Mesenchymal stem cell (in vitro differentiated cells and primary cell): ENCODE measurements around the gene BSG.

Source experiments
- DNase-seq: peaks from one replicate; pipeline ENCODE4 v3.0.0-alpha.2; 2013
- H2AFZ ChIP-seq: one replicate; pipeline ENCODE4 v1.6.1; 2013; ENCODE audit warnings: low read depth, mild to moderate bottlenecking, control low read depth, inconsistent platforms, low read length, moderate library complexity
- H2AK5ac ChIP-seq: 2 replicates; pipeline ENCODE4 v1.6.1; 2013; ENCODE audit warnings: low read length, moderate library complexity, mild to moderate bottlenecking, inconsistent platforms; ENCODE audit not compliant: severe bottlenecking
- H2BK120ac ChIP-seq: one replicate; pipeline ENCODE4 v1.6.1; 2013; ENCODE audit warnings: low read depth, mild to moderate bottlenecking, inconsistent platforms, low read length, moderate library complexity
- H2BK12ac ChIP-seq, 2 experiments: one replicate each; pipeline ENCODE4 v1.6.1; 2013; ENCODE audit warnings: inconsistent platforms in 2 of 2, low read length in 2 of 2, mild to moderate bottlenecking in 2 of 2, moderate library complexity in 2 of 2, control low read depth in 1 of 2
- H2BK15ac ChIP-seq: one replicate; pipeline ENCODE4 v1.6.1; 2013; ENCODE audit warnings: mild to moderate bottlenecking, low read depth, inconsistent platforms; ENCODE audit not compliant: poor library complexity, severe bottlenecking
- H2BK5ac ChIP-seq: 2 replicates; pipeline ENCODE4 v1.6.1; 2013; ENCODE audit warnings: low read depth, mild to moderate bottlenecking, low read length, control low read depth, inconsistent platforms; ENCODE audit not compliant: poor library complexity, severe bottlenecking
- H3K14ac ChIP-seq, 2 experiments: one replicate each; pipeline ENCODE4 v1.6.1; 2013; ENCODE audit warnings: inconsistent platforms in 2 of 2, low read length in 2 of 2, control low read depth in 1 of 2, mild to moderate bottlenecking in 1 of 2, moderate library complexity in 1 of 2
- H3K18ac ChIP-seq, 2 experiments: one replicate each; pipeline ENCODE4 v1.6.1; 2013; ENCODE audit warnings: inconsistent platforms in 2 of 2, low read length in 2 of 2, control low read depth in 1 of 2, low read depth in 1 of 2, mild to moderate bottlenecking in 1 of 2
- H3K23ac ChIP-seq, 2 experiments: one replicate each; pipeline ENCODE4 v1.6.1; 2013; ENCODE audit warnings: inconsistent platforms in 2 of 2, low read length in 2 of 2, mild to moderate bottlenecking in 2 of 2, moderate library complexity in 2 of 2, control low read depth in 1 of 2
- H3K27ac ChIP-seq: 2 replicates; pipeline ENCODE4 v1.5.1; 2013; ENCODE audit warnings: mild to moderate bottlenecking, moderate library complexity, low read length, control low read depth, inconsistent platforms; ENCODE audit not compliant: poor library complexity, severe bottlenecking
- H3K27me3 ChIP-seq, 2 experiments: 2 replicates each; pipeline versions ENCODE4 v1.6.1 to v1.7.0; 2013; ENCODE audit warnings: low read length in 2 of 2, mild to moderate bottlenecking in 2 of 2, moderate library complexity in 2 of 2, control low read depth in 1 of 2, inconsistent platforms in 1 of 2; ENCODE audit not compliant: control insufficient read depth in 1 of 2, insufficient read depth in 1 of 2
- H3K36me3 ChIP-seq, 2 experiments: 2 replicates each; pipeline versions ENCODE4 v1.6.1 to v1.7.0; 2013; ENCODE audit warnings: low read length in 2 of 2, control low read depth in 1 of 2, inconsistent platforms in 1 of 2, low read depth in 1 of 2, mild to moderate bottlenecking in 1 of 2; ENCODE audit not compliant: insufficient read depth in 2 of 2, control insufficient read depth in 1 of 2
- H3K4ac ChIP-seq, 2 experiments: one replicate each; pipeline ENCODE4 v1.6.1; 2013; ENCODE audit warnings: inconsistent platforms in 2 of 2, low read length in 2 of 2, mild to moderate bottlenecking in 2 of 2, moderate library complexity in 2 of 2, control low read depth in 1 of 2, low read depth in 1 of 2
- H3K4me1 ChIP-seq: 2 replicates; pipeline ENCODE4 v1.6.1; 2013; ENCODE audit warnings: low read depth, low read length, control low read depth; ENCODE audit not compliant: control insufficient read depth, insufficient read depth
- H3K4me2 ChIP-seq: 2 replicates; pipeline ENCODE4 v1.6.1; 2013; ENCODE audit warnings: low read length, mild to moderate bottlenecking, inconsistent platforms; ENCODE audit not compliant: poor library complexity, severe bottlenecking
- H3K4me3 ChIP-seq, 2 experiments: 2 replicates each; pipeline versions ENCODE4 v1.5.1 to v1.7.0; 2013; ENCODE audit warnings: low read length in 2 of 2, mild to moderate bottlenecking in 2 of 2, control low read depth in 1 of 2, low read depth in 1 of 2; ENCODE audit not compliant: insufficient read depth in 1 of 2
- H3K79me1 ChIP-seq: replicated peaks from 2 replicates; pipeline ENCODE4 v1.6.1; 2013; ENCODE audit warnings: mild to moderate bottlenecking, control low read depth, low read length, inconsistent platforms; ENCODE audit not compliant: poor library complexity, severe bottlenecking
- H3K9ac ChIP-seq: 2 replicates; pipeline ENCODE4 v1.7.0; 2013; ENCODE audit warnings: mild to moderate bottlenecking, low read length, moderate library complexity
- H3K9me3 ChIP-seq: 2 replicates; pipeline ENCODE4 v1.7.0; 2013; ENCODE audit warnings: mild to moderate bottlenecking, low read length; ENCODE audit not compliant: control insufficient read depth
- H4K8ac ChIP-seq: one replicate; pipeline ENCODE4 v1.6.1; 2013; ENCODE audit warnings: inconsistent platforms, mild to moderate bottlenecking, low read length, moderate library complexity
- H4K91ac ChIP-seq: one replicate; pipeline ENCODE4 v1.6.1; 2013; ENCODE audit warnings: mild to moderate bottlenecking, low read length, inconsistent platforms
- WGBS: methylation state at CpG from one replicate; pipeline ENCODE4 v1.1.7; 2013; ENCODE audit warnings: mixed read lengths; 5-methylcytosine and 5-hydroxymethylcytosine counted together

BSG gene

GRCh38 chr19:617551-618246, 45.3 kb downstream of the BSG start:
- Histone ChIP-seq H3K27ac (no peak overlapping the region), H2AK5ac (no peak overlapping the region), H2BK15ac (no peak overlapping the region), H3K4ac (no peak overlapping the region), H2BK12ac (no peak overlapping the region), H3K9ac (no peak overlapping the region), H3K27me3 (peaks cover 0 to 4% of the 10 kb centered on the region in 2 experiments), H3K14ac (no peak overlapping the region), H3K4me1 (peaks cover 10% of the 10 kb centered on the region), H3K23ac (no peak overlapping the region), H2BK120ac (no peak overlapping the region), H4K8ac (no peak overlapping the region), H3K36me3 (peaks cover 18 to 94% of the 10 kb centered on the region in 2 experiments), H3K4me3 (no peak overlapping the region), H3K79me1 (peaks cover 12% of the 10 kb centered on the region), H3K4me2 (no peak overlapping the region), H4K91ac (no peak overlapping the region), H3K18ac (no peak overlapping the region), H2BK5ac (no peak overlapping the region), H2AFZ (no peak overlapping the region), H3K9me3 (no peaks in the 10 kb centered on the region)
- no peak for DNase-seq
- 93% methylated on average over 26 of the region's 29 CpGs for WGBS

DNA sequence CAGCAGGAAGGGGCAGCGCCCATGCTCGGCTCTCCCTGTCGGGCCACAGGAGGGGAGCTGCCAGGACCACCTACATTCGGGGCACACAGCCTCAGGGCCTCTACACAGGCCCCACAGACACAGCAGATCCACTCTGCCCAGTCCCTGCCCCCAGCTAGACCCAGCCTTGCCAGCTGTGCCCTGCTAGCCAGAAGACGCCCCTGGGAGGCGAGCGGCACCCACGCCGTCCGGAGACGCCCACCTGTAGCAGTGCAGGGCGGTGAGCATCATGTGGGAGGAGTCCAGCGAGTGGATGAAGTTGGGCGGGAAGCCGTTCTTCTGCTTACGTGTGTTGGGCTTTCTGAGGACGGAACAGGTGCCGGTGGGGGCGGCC, 45.8 kb downstream of the BSG start:
- peaks cover 15% of the 10 kb centered on the region for H3K4me1 ChIP-seq
- H3K27me3 ChIP-seq: peaks cover 0 to 4% of the 10 kb centered on the region in 2 experiments
- no peak overlapping the region for H3K14ac ChIP-seq
- H3K4me2 ChIP-seq: no peak overlapping the region
- no peak overlapping the region for H2BK120ac ChIP-seq
- no peak for DNase-seq
- H3K27ac ChIP-seq: no peak overlapping the region
- no peaks in the 10 kb centered on the region for H3K9me3 ChIP-seq
- no peak overlapping the region for H2AK5ac ChIP-seq
- H4K91ac ChIP-seq: no peak overlapping the region
- H3K23ac ChIP-seq: no peak overlapping the region
- no peak overlapping the region for H3K18ac ChIP-seq
- 88% methylated on average over 17 of the region's 19 CpGs for WGBS
- peaks cover 18 to 95% of the 10 kb centered on the region in 2 experiments for H3K36me3 ChIP-seq
- H2BK15ac ChIP-seq: no peak overlapping the region
- H4K8ac ChIP-seq: no peak overlapping the region
- no peak overlapping the region for H3K9ac ChIP-seq
- no peak overlapping the region for H2BK5ac ChIP-seq
- H3K4me3 ChIP-seq: no peak overlapping the region
- H2BK12ac ChIP-seq: no peak overlapping the region
- H2AFZ ChIP-seq: no peak overlapping the region
- no peak overlapping the region for H3K4ac ChIP-seq
- peaks cover 10% of the 10 kb centered on the region for H3K79me1 ChIP-seq

- Histone ChIP-seq H3K9ac (no peak overlapping the region), H3K36me3 (peaks cover 23 to 96% of the 10 kb centered on the region in 2 experiments), H3K14ac (no peak overlapping the region), H2AK5ac (no peak overlapping the region), H3K18ac (no peak overlapping the region), H3K79me1 (peaks cover 10% of the 10 kb centered on the region), H3K9me3 (no peaks in the 10 kb centered on the region), H2BK12ac (no peak overlapping the region), H3K4me3 (no peak overlapping the region), H2BK15ac (no peak overlapping the region), H4K91ac (no peak overlapping the region), H3K27ac (no peak overlapping the region), H4K8ac (no peak overlapping the region), H2BK5ac (no peak overlapping the region), H3K23ac (no peak overlapping the region), H3K4me2 (no peak overlapping the region), H3K4ac (no peak overlapping the region), H2BK120ac (no peak overlapping the region), H3K27me3 (peaks cover 0 to 4% of the 10 kb centered on the region in 2 experiments), H3K4me1 (peaks cover 20% of the 10 kb centered on the region), H2AFZ (no peak overlapping the region)
- WGBS: 96% methylated on average over 27 of the region's 27 CpGs
- no peak for DNase-seq
Observed at GRCh38 chr19:618674-619285, 46.4 kb downstream of the BSG start.

- Histone ChIP-seq H3K4me2 (no peak overlapping the region), H3K27me3 (peaks cover 0 to 4% of the 10 kb centered on the region in 2 experiments), H3K18ac (no peak overlapping the region), H2AK5ac (no peak overlapping the region), H3K4me3 (no peak overlapping the region), H3K14ac (no peak overlapping the region), H3K79me1 (peaks cover 10% of the 10 kb centered on the region), H3K4ac (no peak overlapping the region), H2BK120ac (no peak overlapping the region), H2BK15ac (no peak overlapping the region), H2AFZ (no peak overlapping the region), H3K36me3 (peaks cover 29 to 90% of the 10 kb centered on the region in 2 experiments), H3K23ac (no peak overlapping the region), H3K4me1 (peaks cover 22% of the 10 kb centered on the region), H2BK12ac (no peak overlapping the region), H3K9me3 (no peaks in the 10 kb centered on the region), H2BK5ac (no peak overlapping the region), H4K8ac (no peak overlapping the region), H3K9ac (no peak overlapping the region), H3K27ac (no peak overlapping the region), H4K91ac (no peak overlapping the region)
- no peak for DNase-seq
- WGBS: 97% methylated on average over 41 of the region's 47 CpGs
Observed at GRCh38 chr19:619286-620002, 47.0 kb downstream of the BSG start.
